HG02588 (cell line): ENCODE results near the gene GPC5.
"Not testable (repeated sequence)": the region's sequence is repeated elsewhere in the genome, so short reads cannot be mapped to it uniquely, and the experiment has no call there.

Experiments used
- ATAC-seq: cut with Tn5 transposase; IDR thresholded peaks from one replicate; pipeline ENCODE4 v1.9.1; 2021; ENCODE audit warnings: mild to moderate bottlenecking, moderate library complexity; ENCODE audit not compliant: unreplicated experiment

GPC5 gene

GRCh38 chr13:92224825-92225224, 826.4 kb downstream of the GPC5 start:
- no peak for ATAC-seq

- no peak for ATAC-seq
Observed at GRCh38 chr13:92225861-92226260, 827.4 kb downstream of the GPC5 start.

- ATAC-seq, result no peak
Observed at GRCh38 chr13:92232871-92233270, 834.5 kb downstream of the GPC5 start.

GRCh38 chr13:92251671-92252210, 853.3 kb downstream of the GPC5 start:
- no peak for ATAC-seq

- no peak for ATAC-seq
Observed at GRCh38 chr13:92255526-92255925, 857.1 kb downstream of the GPC5 start.

GRCh38 chr13:92256211-92256610, 857.8 kb downstream of the GPC5 start:
- ATAC-seq, result no peak

GRCh38 chr13:92259046-92259445, 860.6 kb downstream of the GPC5 start:
- no peak for ATAC-seq

GRCh38 chr13:92259523-92259922, 861.1 kb downstream of the GPC5 start:
- no peak for ATAC-seq

- ATAC-seq, result no peak
Observed at GRCh38 chr13:92260363-92260762, 861.9 kb downstream of the GPC5 start.

- no peak for ATAC-seq
Observed at GRCh38 chr13:92262100-92262788, 863.8 kb downstream of the GPC5 start.

- no peak for ATAC-seq
Observed at GRCh38 chr13:92265408-92265807, 867.0 kb downstream of the GPC5 start.

- ATAC-seq, result no peak
Observed at GRCh38 chr13:92270990-92271389, 872.6 kb downstream of the GPC5 start.

- ATAC-seq, result no peak
Observed at GRCh38 chr13:92272177-92272576, 873.8 kb downstream of the GPC5 start.

GRCh38 chr13:92280986-92281385, 882.6 kb downstream of the GPC5 start:
- ATAC-seq, result not testable (repeated sequence)

- not testable (repeated sequence) for ATAC-seq
Observed at GRCh38 chr13:92290718-92291307, 892.4 kb downstream of the GPC5 start.

GRCh38 chr13:92294533-92294932, 896.1 kb downstream of the GPC5 start:
- not testable (repeated sequence) for ATAC-seq

- not testable (repeated sequence) for ATAC-seq
Observed at GRCh38 chr13:92296154-92296671, 897.8 kb downstream of the GPC5 start.

GRCh38 chr13:92297971-92298942, 899.8 kb downstream of the GPC5 start:
- no peak for ATAC-seq

GRCh38 chr13:92300651-92301050, 902.2 kb downstream of the GPC5 start:
- no peak for ATAC-seq

GRCh38 chr13:92303428-92303827, 905.0 kb downstream of the GPC5 start:
- ATAC-seq, result no peak

GRCh38 chr13:92307752-92308151, 909.3 kb downstream of the GPC5 start:
- ATAC-seq, result no peak
